ENCODE measurements around the gene MYOCOS. TPM values are rescaled to one million over a fixed set of nuclear protein-coding genes. Genes with fewer than 3 reads are reported as not detected.

MYOCOS gene
- total and polyA plus RNA-seq, 3 donors from 2014 or later, result 0.33 to 0.55 (median 0.37) TPM

- H3K4me3 ChIP-seq, result no peak overlapping the region
These were observed 41.2 kb downstream of the MYOCOS start for GRCh38 chr1:171663036-171663853.

GRCh38 chr1:171663854-171664575 is 42.0 kb downstream of the MYOCOS start:
- no peaks in the 10 kb centered on the region for H3K36me3 ChIP-seq (ENCODE audit: low read depth, missing control alignments)
- H3K9me3 ChIP-seq, result no peaks in the 10 kb centered on the region
- H3K27ac ChIP-seq, result peak overlapping the region; percentile 63 to 69
- no peaks in the 10 kb centered on the region for H3K4me1 ChIP-seq
- H3K4me3 ChIP-seq, result no peak overlapping the region
- intact Hi-C loops (cut with DNase I; ENCODE audit: low total_unique reads), result no loop called here
- 55 to 68% methylated on average over 2 to 4 of the region's 4 CpGs for WGBS, 2 donors
- H3K27me3 ChIP-seq, result no peaks in the 10 kb centered on the region
- DNase-seq, result no peak
- TF ChIP-seq CTCF (IDR thresholded peaks at IDR 0.05) (no peak), POLR2A (IDR thresholded peaks at IDR 0.05) (no peak)

More at GRCh38 chr1:171663036-171663853, 41.2 kb downstream of the MYOCOS start:
- no peak for TF ChIP-seq CTCF (IDR thresholded peaks at IDR 0.05)
- DNase-seq, result peak; percentile 28
- Histone ChIP-seq H3K4me1 (no peaks in the 10 kb centered on the region), H3K27me3 (no peaks in the 10 kb centered on the region), H3K9me3 (no peaks in the 10 kb centered on the region), H3K36me3 (ENCODE audit: low read depth, missing control alignments) (no peaks in the 10 kb centered on the region), H3K27ac (peak overlapping the region; percentile 63 to 69)
- WGBS, 2 donors, result 49 to 64% methylated on average over 7 of the region's 7 CpGs
- intact Hi-C loops (cut with DNase I; ENCODE audit: low total_unique reads), result no loop called here

- H3K36me3 ChIP-seq (ENCODE audit: low read depth, missing control alignments), result no peaks in the 10 kb centered on the region
- no peaks in the 10 kb centered on the region for H3K27me3 ChIP-seq
- H3K4me1 ChIP-seq, result no peaks in the 10 kb centered on the region
- no peaks in the 10 kb centered on the region for H3K9me3 ChIP-seq
- TF ChIP-seq CTCF (IDR thresholded peaks at IDR 0.05) (no peak), POLR2A (IDR thresholded peaks at IDR 0.05) (no peak)
- DNase-seq, result no peak
- no peak overlapping the region for H3K27ac ChIP-seq
- intact Hi-C loops (cut with DNase I; ENCODE audit: low total_unique reads), result no loop called here
- no peak overlapping the region for H3K4me3 ChIP-seq
These were observed 42.9 kb downstream of the MYOCOS start for GRCh38 chr1:171664976-171665375.

- Histone ChIP-seq H3K4me1 (no peaks in the 10 kb centered on the region), H3K27me3 (no peaks in the 10 kb centered on the region), H3K9me3 (no peaks in the 10 kb centered on the region), H3K4me3 (no peak overlapping the region), H3K27ac (no peak overlapping the region), H3K36me3 (ENCODE audit: low read depth, missing control alignments) (no peaks in the 10 kb centered on the region)
- 90 to 96% methylated on average over 4 of the region's 4 CpGs for WGBS, 2 donors
- intact Hi-C loops (cut with DNase I; ENCODE audit: low total_unique reads), result no loop called here
- no peak for DNase-seq
- no peak for TF ChIP-seq POLR2A (IDR thresholded peaks at IDR 0.05)
- TF ChIP-seq CTCF (IDR thresholded peaks at IDR 0.05), result no peak
These were observed 44.2 kb downstream of the MYOCOS start for GRCh38 chr1:171666114-171666769.
